NT2/D1 (cell line): ENCODE data around the gene OR5C1.

Experiments used
- YY1 ChIP-seq: IDR thresholded peaks from 2 replicates; pipeline ENCODE4 v1.6.1; 2011; ENCODE audit not compliant: insufficient read length, insufficient read depth
- ZNF274 ChIP-seq: IDR thresholded peaks from 2 replicates; pipeline ENCODE4 v1.6.1; 2011; ENCODE audit warnings: mild to moderate bottlenecking, low read depth, low read length

- TF ChIP-seq YY1 (no peak), ZNF274 (no peak)
Measured at GRCh38 chr9:122781671-122782070, 7.1 kb upstream of the OR5C1 start.
